HG03025 (cell line): ENCODE measurements around the gene AXIN1.
"Not testable (repeated sequence)": the region's sequence is repeated elsewhere in the genome, so short reads cannot be mapped to it uniquely, and the experiment has no call there.

Source experiments
- ATAC-seq: cut with Tn5 transposase; IDR thresholded peaks from one replicate; pipeline ENCODE4 v1.9.1; 2021; ENCODE audit warnings: mild to moderate bottlenecking, moderate library complexity; ENCODE audit not compliant: unreplicated experiment, low FRiP score

The AXIN1 gene

DNA sequence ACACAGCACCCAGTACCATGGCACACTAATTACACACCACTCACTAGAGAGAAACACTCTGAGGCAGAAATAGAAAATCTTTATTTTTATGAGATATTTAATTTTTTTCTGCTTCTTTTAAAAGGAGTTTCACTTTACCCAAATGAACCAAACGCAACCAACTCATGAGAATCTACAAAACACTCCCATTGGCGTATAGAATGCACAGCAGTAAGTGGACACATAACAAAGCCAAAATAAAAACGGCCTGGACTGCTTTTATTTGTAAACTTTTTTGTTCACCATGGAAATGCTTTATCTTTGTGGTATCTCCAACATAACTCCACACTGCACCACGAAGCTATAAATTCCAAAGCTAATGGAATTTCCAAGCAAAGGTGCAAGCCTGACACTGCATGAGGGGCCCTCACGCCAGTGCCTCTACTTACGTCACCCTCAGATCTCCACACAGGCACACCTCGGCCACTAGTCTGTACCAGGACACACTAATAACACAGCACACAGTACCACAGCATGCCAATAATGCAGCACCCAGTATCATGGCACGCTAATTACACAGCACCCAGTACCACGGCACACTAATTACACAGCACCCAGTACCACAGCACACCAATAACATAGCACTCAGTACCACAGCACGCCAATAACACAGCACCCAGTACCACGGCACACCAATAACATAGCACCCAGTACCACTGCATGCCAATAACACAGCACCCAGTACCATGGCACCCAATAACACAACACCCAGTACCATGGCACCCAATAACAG lies 17.5 kb downstream of the AXIN1 start:
- not testable (repeated sequence) for ATAC-seq

DNA sequence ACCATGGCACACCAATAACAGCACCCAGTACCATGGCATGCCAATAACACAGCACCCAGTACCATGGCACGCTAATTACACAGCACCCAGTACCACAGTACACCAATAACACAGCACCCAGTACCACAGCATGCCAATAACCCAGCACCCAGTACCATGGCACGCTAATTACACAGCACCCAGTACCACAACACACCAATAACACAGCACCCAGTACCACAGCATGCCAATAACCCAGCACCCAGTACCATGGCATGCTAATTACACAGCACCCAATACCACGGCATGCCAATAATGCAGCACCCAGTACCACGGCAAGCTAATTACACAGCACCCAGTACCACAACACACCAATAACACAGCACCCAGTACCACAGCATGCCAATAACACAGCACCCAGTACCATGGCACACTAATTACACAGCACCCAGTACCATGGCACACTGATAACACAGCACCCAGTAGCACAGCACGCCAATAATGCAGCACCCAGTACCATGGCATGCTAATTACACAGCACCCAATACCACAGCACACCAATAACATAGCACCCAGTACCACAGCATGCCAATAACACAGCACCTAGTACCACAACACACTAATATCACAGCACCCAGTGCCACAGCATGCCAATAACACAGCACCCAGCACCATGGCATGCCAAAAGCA lies 18.2 kb downstream of the AXIN1 start:
- not testable (repeated sequence) for ATAC-seq

DNA sequence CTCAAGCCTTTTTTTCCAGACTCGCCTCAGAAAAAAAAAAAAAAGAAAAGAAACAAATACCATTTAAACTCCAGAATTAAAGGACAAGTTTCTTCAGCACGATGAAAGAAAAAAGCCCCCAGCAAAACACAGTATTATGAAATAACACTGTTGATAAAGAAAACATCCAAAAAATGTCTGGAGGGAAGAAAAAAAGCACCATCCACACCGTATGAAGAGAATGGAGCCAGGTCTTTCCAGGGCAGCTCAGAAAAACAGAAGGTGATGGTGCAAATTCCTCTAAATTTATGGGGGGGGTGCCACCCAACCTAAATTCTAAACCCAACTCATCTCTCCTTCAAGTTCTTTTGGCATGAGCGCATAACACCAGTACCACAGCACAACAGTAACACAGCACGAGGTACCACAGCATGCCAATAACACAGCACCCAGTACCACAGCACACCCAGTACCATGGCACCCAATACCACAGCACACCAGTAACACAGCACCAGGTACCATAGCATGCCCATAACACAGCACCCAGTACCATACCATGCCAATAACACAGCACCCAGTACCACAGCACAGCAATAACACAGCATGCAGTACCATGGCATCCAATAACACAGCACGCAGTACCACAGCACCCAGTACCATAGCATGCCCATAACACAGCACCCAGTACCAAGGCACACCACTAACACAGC lies 19.0 kb downstream of the AXIN1 start:
- no peak for ATAC-seq

DNA sequence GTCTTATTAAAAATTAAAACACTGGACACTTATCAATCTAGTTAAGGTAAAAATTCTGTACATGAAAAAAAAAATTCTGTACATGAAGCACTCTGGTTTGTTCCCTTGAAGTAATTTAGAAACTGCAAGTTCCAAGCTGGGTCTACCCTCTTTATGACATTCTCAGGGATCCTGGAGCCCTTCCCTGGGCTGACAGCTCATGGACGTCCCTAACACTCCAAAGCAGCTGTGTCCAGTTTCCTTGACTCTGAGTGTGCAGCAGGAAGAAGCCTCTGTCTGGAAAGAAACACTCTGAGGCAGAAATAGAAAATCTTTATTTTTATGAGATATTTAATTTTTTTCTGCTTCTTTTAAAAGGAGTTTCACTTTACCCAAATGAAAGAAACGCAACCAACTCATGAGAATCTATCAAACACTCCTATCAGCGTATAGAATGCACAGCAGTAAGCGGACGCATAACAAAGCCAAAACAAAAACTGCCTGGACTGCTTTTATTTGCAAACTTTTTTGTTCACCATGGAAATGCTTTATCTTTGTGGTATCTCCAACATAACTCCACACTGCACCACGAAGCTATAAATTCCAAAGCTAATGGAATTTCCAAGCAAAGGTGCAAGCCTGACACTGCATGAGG lies 21.2 kb downstream of the AXIN1 start:
- not testable (repeated sequence) for ATAC-seq

DNA sequence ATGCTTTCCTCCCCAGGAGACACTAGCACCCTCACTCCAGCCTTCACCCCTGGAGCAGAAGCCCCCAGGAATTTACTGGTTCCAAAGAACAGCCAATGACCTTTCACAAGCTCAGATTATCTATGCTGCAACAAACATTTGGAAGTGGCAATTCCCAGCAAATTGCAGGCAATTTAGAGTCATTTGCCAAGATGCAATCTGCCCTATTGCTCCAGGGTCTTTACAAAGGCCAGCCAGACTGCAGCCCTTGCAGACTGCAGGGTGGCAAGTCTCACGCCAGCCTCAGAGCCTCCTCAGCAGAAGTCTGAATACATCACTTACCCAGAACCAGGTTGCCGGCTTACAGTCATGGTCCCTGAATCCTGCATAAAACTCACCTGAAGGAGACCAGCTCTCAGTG lies 21.8 kb downstream of the AXIN1 start:
- ATAC-seq, result no peak

DNA sequence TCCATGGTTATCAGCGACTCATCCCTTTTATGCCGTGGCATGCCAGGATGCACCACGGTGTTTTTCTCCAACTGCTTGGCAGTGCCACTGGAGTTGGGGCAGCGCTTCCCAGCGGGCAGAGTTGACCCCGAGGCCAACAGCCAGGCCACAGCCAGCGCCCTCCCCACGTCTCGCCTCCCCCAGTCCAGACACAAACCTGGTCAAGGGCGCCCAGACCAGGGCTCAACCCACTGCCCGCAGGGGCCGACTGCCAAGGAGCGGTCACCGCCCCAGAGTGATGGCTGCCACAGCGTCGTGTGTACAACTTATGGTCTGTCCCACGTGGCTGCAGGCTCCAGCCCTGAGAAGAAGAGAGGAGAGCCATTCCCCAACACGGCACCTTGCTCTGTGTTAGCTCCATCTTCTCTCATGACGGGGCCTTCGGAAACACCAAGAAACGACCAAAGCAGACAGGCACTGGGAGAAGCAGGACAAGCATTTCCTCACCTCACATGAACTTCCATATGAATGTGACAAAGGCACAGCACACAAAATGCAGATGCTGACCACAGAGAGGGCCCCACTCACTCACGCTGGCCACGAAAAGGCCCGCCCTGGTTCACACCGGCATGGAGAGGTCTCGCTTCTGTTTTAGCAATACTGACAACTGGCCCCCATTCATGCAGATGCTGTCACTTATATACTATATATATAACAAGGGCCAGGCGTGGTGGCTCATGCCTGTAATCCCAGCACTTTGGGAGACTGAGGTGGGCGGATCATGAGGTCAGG lies 27.0 kb downstream of the AXIN1 start:
- no peak for ATAC-seq

DNA sequence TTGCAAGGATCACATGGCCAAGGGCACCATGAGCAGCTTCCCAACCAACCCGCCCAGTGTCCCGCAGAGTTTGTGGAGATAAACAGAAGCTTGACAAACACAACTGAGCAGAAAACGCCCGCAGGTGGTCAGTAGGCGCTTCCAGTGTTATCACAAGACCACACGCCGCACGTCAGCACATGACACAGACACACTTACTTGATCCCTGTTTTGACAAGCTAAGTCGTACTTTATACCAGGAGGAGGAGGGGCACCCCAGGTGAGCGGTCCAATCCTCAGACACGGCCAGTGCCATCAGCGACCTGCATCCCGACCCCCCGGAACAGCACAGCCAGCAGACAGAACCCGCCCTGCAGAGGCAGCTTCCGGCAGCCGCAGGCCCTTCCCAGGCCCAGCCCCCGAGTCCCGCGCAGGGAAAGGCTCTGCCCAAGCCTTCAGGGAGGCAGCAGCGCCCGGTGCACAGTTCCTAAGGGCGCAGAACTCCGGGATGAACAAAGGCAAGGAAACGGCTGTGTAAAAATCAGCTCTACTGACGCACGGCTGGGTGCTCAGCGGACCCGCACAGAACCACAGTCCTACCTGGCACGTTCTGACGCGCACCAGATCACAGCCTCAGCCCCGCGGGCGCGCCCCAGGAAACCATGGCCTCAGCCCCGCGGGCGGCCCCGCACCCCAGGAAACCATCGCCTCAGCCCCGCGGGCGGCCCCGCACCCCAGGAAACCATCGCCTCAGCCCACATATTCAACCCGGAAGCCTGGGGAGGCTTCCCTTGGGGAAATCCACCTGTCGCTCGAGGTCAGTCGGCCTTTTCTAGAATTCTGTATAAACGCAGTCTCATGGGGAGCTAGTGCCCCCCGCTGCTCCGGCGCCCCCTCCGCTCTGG lies 27.8 kb downstream of the AXIN1 start:
- no peak for ATAC-seq

DNA sequence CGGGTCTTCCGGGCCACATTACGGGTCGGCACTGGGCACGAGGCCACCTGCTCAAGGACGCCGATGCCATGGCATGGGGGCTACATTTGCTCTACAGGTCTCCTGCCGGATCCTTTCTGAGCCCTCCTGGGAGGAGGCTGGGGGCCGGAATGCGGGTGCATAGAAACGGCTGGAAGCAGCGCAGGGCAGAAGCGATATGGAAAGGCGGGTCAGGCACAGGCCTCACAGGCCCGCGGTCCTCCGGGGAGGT lies 28.4 kb downstream of the AXIN1 start:
- no peak for ATAC-seq

DNA sequence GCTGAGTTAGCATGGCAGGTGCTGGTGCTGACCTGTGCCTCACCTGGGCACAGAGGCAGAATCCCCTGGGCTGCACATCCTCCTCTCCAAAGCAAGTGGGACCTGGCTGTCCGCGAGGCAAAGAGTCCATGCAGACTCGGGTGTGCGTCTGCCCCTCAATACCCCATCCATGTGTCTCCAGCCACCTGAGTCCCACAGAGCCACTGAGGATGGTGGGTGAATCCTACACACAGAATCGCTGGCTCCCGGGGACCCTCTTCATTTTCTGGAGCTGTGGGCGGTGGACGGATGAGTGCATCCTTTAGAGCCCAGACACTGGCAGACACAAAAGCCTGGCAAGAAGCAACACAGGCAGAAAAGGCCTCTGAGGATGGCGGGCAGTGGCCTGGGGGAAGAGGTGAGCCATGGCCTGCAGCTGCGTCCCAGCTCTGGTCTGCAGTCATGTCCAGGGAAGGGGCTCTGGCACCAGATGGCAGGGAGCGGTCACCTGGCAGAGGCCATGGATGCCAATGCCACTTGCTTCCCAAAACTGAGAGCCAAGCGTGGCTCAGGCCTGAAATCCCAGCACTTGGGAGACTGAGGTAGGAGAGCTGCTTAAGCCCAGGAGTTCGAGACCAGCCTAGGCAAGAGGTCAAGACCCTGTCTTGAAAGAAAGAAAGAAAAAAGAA lies 29.9 kb downstream of the AXIN1 start:
- no peak for ATAC-seq

DNA sequence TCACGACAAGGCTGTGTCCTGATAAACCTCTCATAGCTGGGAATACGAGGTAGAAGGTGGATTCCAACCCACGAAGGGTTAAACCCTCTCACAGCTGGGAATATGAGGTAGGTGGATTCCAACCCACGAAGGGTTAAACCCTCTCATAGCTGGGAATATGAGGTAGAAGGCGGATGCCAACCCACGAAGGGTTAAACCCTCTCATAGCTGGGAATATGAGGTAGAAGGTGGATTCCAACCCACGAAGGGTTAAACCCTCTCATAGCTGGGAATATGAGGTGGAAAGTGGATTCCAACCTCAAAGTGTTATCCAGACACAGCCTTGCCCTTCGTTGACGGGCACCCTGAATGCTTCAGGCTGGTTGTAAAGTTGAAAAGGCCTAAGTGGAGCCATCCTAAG lies 31.0 kb downstream of the AXIN1 start:
- ATAC-seq, result no peak

DNA sequence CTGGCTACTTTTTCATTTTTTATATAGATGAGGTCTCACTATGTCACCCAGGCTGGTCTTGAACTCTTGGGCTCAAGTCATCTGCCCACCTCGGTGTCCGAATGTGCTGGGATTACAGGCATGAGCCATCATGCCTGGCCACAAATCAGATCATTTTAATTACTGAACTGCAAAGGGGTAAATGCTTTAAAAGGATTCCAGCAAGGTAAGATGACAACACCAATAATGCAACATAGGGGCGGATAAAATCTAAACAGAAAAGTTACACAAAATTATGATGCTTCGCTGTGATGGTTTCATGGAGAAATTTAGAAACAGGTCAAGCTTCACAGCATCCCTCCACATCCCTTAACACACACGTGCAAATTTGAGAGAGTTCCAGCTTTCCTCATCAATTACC lies 32.3 kb downstream of the AXIN1 start:
- no peak for ATAC-seq

DNA sequence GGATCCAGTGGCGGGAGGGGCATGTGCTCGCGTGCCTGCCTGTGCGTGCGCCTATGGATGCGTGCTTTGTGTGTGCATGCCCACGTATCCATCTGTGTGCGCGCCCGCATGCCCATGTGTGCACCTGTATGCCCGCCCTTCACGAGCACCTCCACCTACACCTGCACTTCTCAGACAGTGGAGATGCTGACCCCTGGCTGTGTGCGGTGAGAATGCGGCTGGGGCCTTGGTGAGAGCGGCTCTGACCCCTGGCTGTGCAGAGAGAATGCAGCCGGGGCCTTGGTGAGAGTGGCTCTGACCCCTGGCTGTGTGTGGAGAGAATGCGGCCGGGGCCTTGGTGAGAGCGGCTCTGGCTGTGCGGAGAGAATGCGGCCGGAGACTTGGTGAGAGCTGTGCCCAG lies 33.9 kb downstream of the AXIN1 start:
- ATAC-seq, result no peak

DNA sequence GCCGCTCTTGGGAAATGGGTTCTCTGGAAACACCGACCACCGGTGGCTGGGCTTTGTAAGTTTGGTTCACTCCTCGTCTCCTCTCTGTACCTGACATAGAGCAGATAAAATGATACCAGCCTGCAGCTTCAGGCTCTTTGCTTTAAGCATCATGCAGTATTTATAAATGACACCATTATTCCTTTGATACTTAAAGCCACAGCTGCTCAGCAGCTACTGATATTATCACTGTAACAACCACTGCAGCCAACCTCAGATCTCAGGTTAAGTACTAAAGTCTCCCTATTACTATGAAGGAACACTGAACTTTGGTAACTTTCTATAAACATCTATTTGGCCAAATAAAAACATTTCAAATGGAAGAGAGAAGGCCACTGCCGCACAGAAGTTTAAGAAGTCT lies 34.9 kb downstream of the AXIN1 start:
- no peak for ATAC-seq

DNA sequence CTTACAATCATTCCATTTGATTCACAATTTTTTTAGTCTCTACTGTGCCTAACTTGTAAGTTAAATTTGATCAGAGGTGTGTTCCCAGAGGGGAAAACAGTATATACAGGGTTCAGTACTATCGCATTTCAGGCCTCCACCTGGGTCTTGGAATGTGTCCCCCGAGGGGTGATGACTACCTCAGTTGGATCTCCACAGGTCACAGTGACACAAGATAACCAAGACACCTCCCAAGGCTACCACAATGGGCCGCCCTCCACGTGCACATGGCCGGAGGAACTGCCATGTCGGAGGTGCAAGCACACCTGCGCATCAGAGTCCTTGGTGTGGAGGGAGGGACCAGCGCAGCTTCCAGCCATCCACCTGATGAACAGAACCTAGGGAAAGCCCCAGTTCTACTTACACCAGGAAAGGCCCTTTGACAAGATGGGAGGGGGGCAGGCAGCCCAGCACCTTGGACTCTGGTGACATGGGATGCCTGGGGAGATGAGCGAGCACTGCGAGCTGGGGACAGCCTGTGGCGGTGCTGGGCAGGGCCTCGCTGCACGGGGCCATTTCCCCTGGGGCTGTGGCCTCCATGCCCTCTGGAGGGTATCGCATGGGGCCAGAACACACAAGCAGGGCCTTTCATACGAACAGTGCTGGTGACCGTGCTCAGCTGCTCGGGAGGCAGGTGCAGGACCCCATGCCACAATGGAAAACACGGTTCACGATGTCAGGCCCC lies 35.6 kb downstream of the AXIN1 start:
- no peak for ATAC-seq

DNA sequence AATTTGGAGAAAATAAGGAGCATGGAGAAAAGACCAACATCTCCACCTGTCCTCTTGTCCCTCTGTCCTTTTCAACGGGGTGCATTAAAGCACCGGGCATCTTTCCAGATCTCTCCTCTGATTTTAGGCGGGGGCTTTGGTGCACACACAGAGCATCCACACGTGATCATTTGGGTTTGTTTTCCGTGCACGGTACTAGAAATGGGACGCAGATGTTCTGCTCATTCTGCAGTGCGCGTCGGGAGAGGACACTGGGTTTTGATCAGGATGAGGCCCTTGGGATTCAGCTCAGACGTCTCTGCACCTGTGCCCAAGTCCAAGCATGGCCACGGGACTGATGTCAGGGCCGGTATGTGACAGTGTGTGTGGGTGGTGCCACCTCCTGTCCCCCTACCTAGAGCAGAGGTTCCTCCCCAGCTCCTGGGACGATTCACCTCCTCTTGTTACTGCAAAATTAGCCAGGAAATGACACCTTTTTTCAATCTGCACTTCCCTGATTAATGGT lies 37.7 kb downstream of the AXIN1 start:
- ATAC-seq, result no peak

DNA sequence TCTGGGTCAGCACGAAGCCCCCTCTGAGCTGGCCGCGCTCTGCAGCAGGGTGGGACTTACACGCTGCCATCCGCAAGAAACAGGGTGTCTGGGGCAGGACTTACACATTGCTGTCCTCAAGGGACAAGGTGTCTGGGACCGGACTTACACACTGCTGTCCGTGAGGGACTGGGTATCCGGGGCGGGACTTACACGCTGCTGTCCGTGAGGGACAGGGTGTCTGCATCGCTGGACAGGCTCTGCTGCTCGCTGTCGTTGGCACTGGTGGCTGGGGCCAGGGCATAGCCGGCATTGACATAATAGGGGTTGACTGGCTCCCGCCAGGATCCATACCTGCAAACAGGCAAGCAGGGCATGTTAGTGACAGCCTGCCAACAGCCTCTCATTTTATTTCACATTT lies 38.2 kb downstream of the AXIN1 start:
- ATAC-seq, result no peak

DNA sequence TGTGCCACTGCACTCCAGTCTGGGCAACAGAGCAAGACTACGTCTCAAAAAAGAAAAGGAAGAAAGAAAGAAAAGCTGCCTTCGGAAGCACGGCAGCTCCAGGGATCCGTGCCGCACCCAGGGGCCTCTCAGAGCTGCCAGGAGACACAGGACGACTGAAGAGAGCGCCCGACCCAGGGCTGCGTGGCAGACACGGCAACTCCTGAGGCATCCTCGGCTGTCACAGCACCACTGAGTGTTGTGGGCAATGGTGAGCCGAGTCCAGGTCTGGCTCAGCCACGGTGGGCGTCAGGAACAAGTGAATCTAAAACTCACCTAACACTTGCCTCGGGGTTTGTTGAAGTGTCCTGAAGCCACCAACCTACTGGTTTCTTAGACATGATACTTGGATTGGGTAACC lies 40.8 kb downstream of the AXIN1 start:
- no peak for ATAC-seq

DNA sequence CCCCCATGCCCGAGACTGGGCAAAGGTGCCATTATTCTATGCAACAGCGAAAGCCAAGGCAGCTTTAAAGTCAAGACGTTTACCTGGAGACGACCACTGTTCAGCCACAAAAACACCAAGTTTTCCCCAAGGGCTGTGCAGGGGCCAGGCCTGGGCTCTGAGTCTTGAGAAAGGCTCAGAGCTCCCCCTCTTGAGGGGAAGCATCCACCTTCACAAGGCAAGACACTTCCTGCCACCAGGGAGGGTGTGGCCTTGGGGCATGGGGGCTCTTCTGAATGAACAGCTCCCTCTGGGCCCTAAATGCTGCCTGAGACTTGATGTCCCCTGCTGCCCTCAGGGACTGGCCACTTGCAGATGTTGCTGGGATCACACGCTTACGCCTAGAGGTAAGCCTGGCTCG lies 43.0 kb downstream of the AXIN1 start:
- ATAC-seq, result no peak
